Fibroblast of upper back skin (primary cell): Measurements from ENCODE around the gene PROM2.
"Not testable (repeated sequence)": the region's sequence is repeated elsewhere in the genome, so short reads cannot be mapped to it uniquely, and the experiment has no call there.

ENCODE experiments used
- DNase-seq: peaks from one replicate; pipeline ENCODE4 v3.0.0-alpha.2; 2013

PROM2 gene, protein sequence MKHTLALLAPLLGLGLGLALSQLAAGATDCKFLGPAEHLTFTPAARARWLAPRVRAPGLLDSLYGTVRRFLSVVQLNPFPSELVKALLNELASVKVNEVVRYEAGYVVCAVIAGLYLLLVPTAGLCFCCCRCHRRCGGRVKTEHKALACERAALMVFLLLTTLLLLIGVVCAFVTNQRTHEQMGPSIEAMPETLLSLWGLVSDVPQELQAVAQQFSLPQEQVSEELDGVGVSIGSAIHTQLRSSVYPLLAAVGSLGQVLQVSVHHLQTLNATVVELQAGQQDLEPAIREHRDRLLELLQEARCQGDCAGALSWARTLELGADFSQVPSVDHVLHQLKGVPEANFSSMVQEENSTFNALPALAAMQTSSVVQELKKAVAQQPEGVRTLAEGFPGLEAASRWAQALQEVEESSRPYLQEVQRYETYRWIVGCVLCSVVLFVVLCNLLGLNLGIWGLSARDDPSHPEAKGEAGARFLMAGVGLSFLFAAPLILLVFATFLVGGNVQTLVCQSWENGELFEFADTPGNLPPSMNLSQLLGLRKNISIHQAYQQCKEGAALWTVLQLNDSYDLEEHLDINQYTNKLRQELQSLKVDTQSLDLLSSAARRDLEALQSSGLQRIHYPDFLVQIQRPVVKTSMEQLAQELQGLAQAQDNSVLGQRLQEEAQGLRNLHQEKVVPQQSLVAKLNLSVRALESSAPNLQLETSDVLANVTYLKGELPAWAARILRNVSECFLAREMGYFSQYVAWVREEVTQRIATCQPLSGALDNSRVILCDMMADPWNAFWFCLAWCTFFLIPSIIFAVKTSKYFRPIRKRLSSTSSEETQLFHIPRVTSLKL

DNA sequence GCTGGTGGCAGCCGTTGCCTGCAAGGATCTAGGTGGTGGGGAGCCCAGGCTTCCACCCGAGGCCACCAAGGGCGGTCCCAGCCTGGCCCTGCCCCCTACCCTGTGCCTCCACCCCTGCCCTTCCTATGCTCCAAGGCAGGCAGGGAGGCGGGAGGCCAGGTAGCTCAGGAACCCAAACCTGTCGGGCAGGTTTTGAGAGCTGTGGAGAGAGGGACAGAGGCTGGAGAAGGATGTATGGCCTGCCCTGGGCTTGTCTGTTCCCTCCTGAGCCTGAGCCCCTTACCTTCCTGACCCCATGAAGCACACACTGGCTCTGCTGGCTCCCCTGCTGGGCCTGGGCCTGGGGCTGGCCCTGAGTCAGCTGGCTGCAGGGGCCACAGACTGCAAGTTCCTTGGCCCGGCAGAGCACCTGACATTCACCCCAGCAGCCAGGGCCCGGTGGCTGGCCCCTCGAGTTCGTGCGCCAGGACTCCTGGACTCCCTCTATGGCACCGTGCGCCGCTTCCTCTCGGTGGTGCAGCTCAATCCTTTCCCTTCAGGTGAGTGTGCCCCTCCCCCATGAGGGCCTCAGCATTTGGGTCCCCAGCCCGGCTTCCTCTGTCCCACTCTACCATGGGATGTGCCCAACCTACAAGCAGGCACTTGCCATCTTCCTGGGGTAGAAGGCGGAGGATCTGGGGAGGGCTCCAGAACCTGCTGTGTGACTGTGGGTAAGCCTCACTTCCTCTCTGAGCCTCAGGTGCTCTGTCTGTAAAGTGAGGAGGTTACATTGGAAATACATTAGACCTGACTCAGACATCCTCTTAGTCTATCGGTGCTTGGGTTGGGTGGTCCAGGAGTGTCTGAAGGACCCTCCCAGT is at the start of gene PROM2:
TSS of gene PROM2 (plus strand) at position 159 of the 860 bp plus-strand sequence. CDS start at position 296, 137 bp downstream.
- no peak for DNase-seq

DNA sequence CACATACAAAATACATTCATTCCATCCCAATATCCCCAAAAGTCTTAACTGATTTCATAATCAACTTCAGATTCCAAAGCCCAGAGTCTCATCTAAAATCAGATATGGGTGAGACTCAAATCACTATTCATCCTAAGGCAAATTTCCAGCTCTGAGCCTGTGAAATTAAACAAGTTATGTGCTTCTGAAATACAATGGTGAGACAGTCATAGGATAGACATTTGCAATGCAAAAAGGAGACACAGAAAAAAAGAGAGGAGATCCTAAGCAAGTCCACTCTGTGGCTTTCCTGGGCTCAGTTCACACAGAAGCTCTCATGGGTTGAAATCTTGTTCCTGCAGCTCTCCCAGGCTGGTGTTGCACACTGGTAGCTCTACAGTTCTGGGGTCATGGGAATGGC is 48.6 kb upstream of the PROM2 start:
- no peak for DNase-seq

DNA sequence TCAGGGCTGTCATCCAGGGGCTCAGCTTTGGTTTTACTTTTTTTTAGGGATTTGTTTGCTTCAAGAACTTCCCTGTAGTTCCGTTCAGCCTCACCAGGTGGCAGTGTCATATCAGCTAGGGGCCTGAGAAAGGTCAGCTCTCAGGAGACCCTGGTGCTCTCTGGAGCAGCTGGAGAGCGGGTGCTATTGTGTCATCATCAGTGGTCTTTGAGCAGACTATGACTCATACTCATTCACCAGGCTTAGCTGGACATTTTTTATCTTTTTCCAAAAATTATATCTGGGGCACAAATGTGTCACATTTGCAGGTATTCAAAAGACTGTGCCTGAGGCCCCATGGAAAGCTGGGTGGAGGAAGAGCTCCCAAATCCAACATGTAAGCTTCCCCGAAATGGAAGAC is 42.5 kb upstream of the PROM2 start:
- DNase-seq: peak; percentile 59

DNA sequence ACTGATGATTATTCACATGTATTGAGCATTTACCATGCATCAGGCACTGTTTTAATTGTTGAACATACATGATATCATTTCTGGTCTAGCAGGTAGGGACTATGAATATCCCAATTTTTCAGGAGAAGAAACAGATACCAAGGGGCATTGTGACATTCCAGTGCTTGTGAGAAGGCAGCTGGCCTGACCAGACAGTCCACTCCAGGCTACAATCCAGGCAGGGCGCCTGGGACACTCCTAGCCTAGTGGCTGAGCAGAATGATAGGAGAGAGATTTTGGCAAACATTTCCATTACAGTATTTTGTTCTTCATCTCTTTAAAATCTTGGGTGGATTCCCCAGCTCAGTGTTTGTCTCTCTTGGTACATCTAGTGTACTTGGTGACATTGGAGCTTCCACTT is 42.0 kb upstream of the PROM2 start:
- DNase-seq: no peak

DNA sequence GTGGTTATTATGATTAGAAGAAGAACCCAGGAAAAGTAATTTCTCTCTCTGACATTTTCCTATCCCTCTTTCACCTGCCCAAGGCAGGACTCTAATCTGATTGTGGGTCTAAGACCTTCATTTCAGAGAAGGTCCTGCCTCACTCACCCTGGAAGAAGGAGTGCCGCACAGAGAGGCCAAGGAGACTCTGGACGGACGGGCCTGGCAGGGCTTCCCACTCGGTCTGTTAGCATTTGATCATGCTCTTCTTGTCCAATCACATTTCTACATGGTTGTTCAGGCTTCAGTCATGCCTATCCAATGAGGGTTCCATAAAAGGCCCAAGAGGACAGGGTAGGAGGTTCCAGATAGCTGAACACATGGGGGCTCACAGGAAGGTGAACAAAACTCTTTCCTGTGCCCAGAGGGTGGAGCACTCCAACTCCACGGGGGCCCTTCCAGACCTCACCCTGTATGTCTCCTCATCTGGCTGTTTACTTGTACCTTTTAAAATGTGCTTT is 39.9 kb upstream of the PROM2 start:
- DNase-seq: no peak

DNA sequence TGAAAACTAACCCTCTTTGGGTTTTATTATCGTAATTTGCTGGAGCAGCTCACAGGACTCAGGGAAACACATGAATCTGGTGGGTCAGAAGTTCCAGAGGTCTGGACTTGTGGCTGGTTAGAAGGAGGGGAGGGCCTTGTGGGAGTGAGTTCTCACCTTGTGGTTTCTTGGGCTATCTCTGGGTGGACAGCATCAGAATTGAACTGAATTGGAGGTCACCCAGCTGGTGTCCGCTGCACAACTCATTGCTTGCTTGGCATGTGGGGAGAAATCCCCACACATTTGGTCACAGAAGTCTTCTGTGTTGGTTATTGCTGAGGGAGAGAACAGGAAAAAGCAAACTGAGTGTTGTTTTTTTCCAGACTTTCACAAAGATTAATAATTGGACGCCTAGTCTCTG is 39.4 kb upstream of the PROM2 start:
- DNase-seq: no peak

DNA sequence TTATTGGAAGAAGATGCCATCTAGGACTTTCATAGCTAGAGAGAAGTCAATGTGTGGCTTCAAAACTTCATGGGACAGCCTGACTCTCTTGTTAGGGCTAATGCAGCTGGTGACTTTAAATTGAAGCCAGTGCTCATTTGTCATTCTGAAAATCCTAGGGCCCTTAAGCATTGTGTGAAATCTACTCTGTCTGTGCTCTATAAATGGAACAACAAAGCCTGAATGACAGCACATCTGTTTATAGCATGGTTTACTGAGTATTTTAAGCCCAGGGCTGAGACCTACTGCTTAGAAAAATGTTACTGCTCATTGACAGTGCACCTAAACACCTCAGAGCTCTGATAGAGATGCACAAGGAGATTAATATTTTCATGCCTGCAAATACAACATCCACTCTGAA is 36.1 kb upstream of the PROM2 start:
- no peak for DNase-seq

DNA sequence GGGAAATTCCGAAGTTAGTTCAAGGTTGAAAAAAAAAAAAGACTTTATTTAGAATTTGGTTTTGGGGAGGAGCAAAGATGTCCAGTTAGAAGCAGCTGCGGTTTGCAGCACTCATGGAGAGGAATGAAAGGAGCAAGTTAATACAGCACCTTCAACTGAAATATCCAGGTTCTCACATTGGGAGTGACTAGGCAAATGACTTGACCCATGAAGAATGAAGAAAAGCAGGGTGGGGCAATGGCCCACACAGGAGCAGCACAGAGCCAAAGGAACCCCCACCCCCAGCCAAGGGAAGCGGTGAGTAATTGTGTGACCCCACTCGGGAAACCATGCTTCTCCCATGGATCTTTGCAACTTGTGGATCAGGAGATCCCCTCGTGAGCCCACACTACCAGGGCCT is 34.2 kb upstream of the PROM2 start:
- no peak for DNase-seq

DNA sequence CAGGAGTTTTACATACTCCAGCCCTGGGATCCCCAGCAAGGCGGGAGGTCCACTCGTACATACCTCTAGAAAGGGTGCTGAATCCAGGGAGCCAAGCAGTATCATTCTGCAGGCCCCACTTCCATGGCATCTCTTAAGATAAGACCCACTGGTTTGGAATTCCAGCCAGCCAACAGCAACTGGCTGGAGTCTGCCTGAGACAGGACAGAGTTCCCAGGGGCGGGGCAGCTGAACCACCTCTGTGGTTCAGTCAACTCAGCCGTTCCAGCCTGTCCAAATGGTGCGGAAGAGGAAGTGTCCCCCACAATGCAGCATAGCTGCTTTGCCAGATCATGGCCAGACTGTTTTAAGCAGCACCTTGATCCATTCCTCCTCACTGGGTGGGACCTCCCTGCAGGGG is 33.7 kb upstream of the PROM2 start:
- DNase-seq: no peak

DNA sequence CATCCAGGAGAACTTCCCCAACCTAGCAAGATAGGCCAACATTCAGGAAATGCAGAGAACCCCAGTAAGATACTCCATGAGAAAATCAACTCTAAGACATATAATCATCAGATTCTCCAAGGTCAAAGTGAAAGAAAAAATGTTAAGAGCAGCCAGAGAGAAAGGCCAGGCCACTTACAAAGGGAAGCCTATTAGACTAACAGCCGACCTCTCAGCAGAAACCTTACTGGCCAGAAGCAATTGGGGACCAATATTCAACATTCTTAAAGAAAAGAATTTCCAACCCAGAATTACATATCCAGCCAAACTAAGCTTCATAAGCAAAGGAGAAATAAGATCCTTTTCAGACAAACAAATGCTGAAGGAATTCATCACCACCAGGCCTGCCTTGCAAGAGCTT is 32.2 kb upstream of the PROM2 start:
- DNase-seq: not testable (repeated sequence)

DNA sequence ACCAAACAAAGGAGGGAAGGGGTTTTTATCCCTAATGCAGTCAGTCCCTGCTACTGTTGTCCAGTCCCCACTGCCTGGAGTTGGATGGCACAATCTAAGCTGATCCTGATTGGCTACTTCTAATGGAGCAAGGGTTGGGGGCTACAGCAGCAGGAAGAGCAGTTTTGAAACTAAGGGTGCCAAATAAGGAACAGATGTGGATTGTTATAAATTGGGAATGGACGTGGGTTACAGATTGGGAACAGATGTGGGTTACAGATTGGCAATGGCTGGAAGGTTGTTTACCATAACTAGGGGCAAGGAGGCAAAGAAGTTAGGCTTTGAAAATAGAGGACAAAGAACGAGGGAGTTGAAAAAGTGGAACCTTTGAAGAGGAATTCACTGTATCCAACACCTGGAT is 16.0 kb upstream of the PROM2 start:
- no peak for DNase-seq

DNA sequence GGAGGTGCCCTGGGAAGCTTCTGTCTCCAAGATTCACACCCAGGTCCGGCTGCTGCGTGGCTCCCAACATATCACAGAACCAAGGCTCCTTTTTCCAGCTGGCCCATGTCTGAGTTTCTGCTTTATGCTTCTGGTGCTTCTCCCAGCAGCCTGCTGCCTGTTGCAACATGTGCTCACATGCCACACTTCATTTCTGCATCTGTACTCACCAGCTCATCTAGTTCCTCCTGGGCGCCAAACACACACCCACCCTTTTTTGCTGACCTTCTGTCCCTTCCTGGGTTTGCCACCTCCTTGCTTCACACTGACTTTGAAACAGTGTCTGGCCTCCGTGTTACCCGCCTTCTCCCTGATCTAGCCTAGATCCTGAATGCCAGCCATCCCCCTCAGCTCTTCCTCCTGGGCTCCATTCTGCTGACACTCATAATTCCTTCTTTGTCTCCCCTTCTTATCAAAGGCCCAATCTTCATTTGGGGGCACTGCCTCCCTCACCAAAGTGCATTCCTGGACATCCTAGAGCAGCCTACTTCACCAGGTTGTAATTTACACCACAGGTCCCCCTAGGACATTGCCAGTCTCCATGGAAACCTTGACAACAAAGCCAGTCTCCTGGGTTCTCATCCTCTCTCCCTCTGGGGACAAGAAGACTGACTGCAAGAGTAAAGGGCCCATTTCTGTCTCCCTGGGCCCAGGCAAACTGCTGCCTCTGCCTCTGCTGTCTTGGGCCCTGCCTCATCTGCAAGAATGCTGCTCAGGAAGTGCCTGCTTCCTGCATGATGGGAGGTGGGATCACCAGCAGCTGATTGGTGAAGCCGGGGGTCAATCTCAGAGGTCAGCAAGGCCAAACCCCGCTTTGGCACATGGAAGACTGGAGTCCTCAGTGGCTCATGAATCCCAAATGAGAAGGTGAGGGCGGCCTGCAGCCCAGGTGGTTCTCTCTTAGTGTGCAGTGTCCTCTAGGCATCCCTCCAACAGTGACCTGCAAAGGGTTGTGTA is 13.9 kb upstream of the PROM2 start:
- no peak for DNase-seq

DNA sequence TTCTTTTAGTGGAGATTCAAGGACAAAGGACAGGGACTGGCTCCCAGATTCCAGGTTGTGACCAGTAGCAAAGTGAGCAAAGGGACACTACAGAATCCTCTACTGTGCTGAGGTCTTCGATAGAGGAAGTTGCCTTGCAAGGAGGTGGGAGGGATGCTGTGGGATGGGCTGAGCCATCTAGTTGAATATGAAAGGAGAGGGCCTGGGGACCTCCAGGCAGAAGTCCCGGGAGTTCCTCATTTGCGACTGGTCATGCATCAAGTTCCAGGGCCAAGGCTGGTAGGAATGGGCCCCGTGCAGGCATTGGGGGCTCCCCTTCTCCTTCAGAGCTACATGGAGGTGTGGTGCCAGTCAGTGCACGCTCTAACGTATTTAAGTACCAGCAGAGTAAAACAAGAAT is 12.6 kb upstream of the PROM2 start:
- no peak for DNase-seq

DNA sequence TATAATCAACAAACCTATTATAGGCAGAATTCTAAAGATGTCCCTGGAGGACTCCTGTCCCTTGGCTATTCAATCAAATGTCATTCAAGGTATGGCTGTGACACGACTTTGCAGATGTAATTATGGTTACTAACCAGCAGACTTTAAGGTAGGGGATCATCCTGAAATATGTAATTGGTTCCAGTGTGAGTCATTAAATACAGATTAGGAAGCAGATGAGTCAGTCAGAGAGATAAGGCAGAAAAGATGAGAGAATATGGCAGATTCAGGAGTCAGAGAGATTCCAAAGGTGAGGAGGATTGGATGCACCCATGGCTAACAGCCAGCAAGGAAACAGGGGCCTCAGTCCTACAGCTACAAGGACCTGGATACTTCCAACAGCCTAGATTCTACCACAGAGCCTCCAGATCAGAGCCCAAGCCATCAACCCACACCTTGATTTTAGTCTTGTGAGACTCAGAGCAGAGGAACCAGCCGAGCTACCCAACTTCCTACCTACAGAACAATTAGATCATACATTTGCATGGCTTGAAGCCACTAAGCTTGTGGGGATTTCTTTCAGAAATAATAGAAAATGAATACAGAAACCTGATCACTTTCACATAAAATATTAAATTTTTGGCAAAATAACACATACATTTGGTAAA is 11.2 kb upstream of the PROM2 start:
- no peak for DNase-seq

DNA sequence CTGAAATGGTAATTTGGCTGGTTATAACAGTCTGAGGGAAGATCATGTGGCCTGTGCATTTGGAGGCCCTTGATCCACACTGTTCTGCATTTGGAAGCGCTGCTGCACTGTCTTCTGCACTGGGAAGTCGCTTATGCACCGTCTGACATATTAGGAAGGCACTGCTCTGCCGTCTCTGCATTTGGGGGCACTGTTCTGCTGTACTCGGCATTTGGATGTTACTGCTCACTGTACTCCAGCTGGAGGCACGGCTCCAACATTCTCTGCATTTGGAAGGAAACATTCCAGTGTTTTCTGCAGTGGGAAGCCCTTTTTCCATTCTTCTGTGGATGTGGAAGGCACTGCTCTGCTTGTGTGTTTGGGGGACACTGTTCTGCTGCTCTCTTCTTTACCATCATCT is 9.6 kb upstream of the PROM2 start:
- DNase-seq: no peak

DNA sequence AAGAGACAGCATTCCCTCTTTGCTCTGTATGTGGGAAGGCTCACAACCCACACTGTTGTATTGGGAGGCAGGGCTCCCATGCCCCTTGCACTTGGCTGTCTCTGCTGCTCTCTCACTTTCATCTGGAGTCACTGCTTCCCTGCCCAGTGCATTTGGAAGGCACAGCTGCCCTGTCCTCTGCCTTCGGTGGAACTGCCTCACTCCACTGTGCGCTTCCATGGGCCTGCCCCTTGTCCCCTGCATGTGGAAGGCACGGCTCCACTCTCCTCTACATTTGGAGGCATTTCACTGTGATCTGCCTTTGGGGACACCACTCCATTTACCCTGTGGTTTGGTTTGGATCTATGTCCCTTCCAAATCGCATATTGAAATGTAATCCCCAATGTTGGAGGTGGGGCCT is 9.1 kb upstream of the PROM2 start:
- no peak for DNase-seq

DNA sequence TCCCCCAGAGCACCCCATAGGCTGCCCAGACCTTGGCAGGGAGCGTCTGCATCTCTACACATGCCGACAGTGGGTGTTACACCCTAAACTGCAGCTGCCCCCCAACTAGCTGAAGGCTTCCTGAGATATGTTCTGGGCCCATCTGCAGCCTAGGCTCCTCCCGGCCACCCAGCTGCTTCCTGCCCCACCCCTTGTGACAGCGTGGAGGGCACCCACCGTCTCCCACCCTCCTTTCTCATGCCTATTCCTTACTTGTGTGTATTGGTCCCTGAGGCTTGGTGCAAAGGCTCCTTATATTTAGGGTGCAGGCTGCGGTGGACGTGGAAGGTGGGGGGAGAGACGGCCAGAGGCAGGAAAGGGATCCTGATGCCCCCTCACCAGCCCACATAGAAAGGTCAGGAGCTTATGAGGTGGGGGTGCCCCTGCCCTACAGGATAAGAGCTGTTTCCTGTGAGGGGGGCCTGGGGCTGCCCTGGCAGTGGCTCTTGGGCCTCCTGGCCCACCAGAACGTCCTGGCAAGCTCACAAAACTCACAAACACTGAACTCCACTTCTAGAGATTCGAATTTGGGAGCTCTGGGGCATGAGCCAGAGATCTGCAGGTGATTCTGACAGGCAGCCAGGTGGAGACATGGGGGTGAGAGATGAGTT is 7.3 kb upstream of the PROM2 start:
- DNase-seq: no peak

DNA sequence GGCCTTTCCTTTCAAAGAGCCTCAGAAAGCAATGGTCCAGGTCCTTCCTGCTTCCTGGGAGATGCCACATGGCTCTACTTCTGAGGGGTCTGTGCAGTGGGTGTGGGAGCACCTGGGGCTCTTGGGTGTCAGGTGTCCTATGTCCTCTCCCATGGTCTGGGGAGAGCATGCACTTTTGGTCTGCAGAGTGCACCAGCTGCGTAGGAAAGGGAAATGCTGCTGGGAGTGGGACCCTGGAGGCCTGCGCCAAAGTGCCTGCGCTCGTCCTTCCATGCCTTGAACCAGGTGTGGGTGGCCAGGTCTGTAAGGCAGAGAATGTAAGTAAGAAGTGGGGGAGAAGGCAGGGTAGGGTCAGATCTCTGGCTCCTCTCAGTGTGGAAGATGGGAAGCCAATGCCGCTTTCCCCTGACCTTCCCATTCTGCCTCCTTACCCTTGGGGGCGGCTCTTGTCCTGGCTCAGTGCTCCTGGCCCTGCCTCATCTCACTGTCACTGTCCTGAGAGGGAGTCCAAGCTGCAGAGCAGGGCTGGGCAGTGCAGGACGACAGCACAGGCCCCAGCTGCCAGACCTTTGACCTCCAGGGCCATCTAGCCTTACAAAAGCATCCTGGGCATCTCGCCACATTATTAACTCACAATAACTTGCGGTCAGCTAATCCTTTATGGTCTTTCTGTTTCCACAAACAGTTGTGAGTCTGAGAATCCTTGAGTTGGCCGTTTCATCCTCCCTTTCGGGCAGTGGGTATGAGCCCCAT is 6.6 kb upstream of the PROM2 start:
- no peak for DNase-seq

DNA sequence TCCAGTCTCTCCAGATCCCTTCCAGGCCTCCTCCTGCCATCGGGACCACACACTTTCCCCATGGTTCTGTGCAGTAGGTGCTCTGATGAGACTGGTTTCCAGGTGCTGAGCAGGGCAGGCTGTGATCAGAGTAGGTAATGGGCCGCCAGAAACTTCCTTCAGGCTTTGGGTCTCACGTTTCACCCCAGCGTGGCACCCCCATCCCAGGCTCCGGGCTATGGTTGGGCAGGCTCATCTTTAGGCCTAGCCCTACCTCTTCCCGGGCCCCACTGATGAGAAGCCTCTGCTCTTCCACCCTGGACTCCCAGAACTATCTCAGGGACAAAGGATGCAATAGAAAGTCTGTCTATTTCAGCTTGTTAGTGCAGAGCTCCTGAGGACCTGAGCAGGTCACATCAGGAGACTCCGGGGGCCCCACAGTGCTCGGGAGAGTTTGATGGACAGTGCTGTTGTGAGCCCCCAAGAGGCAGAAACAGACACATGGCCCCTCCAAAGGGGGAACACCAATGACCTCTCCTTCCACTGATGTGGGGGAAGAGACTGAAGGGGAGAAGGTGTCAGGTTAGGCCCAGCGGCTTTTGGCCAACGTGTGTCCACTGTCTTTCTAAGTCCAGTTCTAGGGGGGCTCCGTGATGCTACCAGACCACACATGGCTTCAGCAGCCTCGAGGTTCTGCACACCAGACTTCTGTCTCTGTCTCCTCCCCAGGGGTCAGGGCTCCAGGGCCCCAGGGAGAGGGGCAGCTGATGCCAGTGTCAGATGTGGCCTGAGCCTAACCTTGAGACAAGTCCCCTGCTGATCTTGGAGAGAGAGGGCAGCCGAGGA is 5.8 kb upstream of the PROM2 start:
- DNase-seq: no peak
